CD4-positive, CD25-positive, alpha-beta regulatory T cell (primary cell): ENCODE results near the gene TFEB. TPM values are rescaled to one million over a fixed set of nuclear protein-coding genes. Genes with fewer than 3 reads are reported as not detected.

Source experiments
- ATAC-seq, 2 donors: fragments of 150-1000 bp; cut with Tn5 transposase; one replicate each; pipeline ENCODE4 v1.10.0; 2021; ENCODE audit warnings: low read depth in 2 of 2, moderate number of reproducible peaks in 2 of 2, moderate library complexity in 1 of 2
- DNase-seq, 3 donors: peaks; one replicate each; pipeline versions ENCODE4 v3.0.0 to v3.0.0-alpha.2; 2012 to 2022; ENCODE audit warnings: mixed read lengths in 1 of 3
- H3K27ac ChIP-seq: one replicate; pipeline ENCODE4 v1.7.0; 2013; ENCODE audit warnings: mild to moderate bottlenecking, low read length; ENCODE audit not compliant: insufficient read depth, poor library complexity, severe bottlenecking
- H3K27me3 ChIP-seq: one replicate; pipeline ENCODE4 v1.7.0; 2013; ENCODE audit warnings: low read length; ENCODE audit not compliant: control insufficient read depth, insufficient read depth
- H3K36me3 ChIP-seq: one replicate; pipeline ENCODE4 v1.7.0; 2013; ENCODE audit warnings: mild to moderate bottlenecking, low read length, moderate library complexity; ENCODE audit not compliant: control insufficient read depth, insufficient read depth
- H3K4me1 ChIP-seq: 2 replicates; pipeline ENCODE4 v1.7.0; 2013; ENCODE audit warnings: mild to moderate bottlenecking, low read length; ENCODE audit not compliant: insufficient read depth, control insufficient read depth, poor library complexity, severe bottlenecking
- H3K4me3 ChIP-seq: one replicate; pipeline ENCODE4 v1.7.0; 2013; ENCODE audit warnings: low read depth, mild to moderate bottlenecking, low read length, moderate library complexity
- H3K9me3 ChIP-seq, 2 experiments: 1 replicate in 1 of 2; 2 replicates in 1 of 2; pipeline ENCODE4 v1.7.0; 2013; ENCODE audit warnings: low read length in 2 of 2, mild to moderate bottlenecking in 1 of 2, moderate library complexity in 1 of 2; ENCODE audit not compliant: control insufficient read depth in 2 of 2
- H3K27ac Mint-ChIP-seq, 3 donors: one replicate each; pipeline ENCODE4 v1.8.0; 2020 to 2022; ENCODE audit warnings: mild to moderate bottlenecking in 3 of 3, mixed read lengths in 3 of 3, moderate library complexity in 2 of 3
- H3K27me3 Mint-ChIP-seq: one replicate; pipeline ENCODE4 v1.8.0; 2022; ENCODE audit warnings: mild to moderate bottlenecking, mixed read lengths
- H3K36me3 Mint-ChIP-seq: one replicate; pipeline ENCODE4 v1.8.0; 2020; ENCODE audit warnings: mixed read lengths
- H3K4me1 Mint-ChIP-seq, 4 donors: one replicate each; pipeline ENCODE4 v1.8.0; 2020 to 2022; ENCODE audit warnings: mixed read lengths in 4 of 4, mild to moderate bottlenecking in 1 of 4
- H3K4me3 Mint-ChIP-seq, 4 donors: one replicate each; pipeline ENCODE4 v1.8.0; 2020 to 2022; ENCODE audit warnings: mild to moderate bottlenecking in 4 of 4, mixed read lengths in 4 of 4, moderate library complexity in 3 of 4
- H3K9me3 Mint-ChIP-seq, 7 donors: one replicate each; pipeline ENCODE4 v1.8.0; 2020 to 2022; ENCODE audit warnings: mixed read lengths in 7 of 7, mild to moderate bottlenecking in 3 of 7, moderate library complexity in 2 of 7
- polyA plus RNA-seq, 4 donors: library from polyadenylated mRNA; unstranded; fragments of 300-500 nt; fragmentation: Illumina TruSeq; gene quantifications; one replicate each; pipeline ENCODE4 v1.2.3, GENCODE V29; 2021
- total RNA-seq: library from RNA; stranded (reverse); gene quantifications from one replicate; pipeline ENCODE4 v1.2.3, GENCODE V29; 2022

TFEB gene
- total and polyA plus RNA-seq, 5 donors from 2014 or later = 8.0 to 26.7 (median 9.4) TPM

DNA sequence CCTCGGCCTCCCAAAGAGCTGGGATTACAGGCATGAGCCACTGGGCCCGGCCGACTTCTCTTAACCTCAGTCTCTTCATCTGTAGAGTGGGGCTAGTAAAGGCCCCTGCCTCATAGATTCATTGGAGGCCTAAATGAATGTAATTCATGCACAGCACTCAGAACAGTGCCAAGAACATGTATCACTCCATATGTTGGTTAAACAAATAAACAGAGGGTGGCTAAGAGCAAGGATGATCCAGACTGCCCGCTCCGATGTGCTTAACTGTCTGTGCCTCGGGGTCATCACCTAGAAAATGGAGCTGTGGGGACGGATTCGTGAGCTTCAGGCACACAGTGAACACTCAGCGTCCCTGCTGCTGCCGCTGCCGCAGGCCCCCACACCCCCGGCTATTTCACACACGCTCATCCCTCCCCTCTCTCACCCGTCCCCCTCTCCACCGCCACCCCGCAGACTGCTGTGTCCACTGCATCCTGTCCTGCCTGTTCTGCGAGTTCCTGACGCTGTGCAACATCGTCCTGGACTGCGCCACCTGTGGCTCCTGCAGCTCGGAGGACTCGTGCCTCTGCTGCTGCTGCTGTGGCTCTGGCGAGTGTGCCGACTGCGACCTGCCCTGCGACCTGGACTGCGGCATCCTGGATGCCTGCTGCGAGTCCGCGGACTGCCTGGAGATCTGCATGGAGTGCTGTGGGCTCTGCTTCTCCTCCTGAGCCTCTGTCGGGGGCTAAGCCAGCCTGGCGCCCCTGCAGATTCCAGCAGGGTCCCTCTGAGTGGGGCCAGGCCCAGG, 82.3 kb downstream of the TFEB start:
- DNase-seq = no peak
- Mint-ChIP-seq H3K36me3 (no peaks in the 10 kb centered on the region), H3K4me1 (no peaks in the 10 kb centered on the region), H3K27ac (no peak overlapping the region), H3K27me3 (peaks cover 5% of the 10 kb centered on the region), H3K9me3 (peaks cover 0 to 2% (median 0%) of the 10 kb centered on the region in 7 donors), H3K4me3 (no peak overlapping the region)
- Histone ChIP-seq H3K9me3 (no peaks in the 10 kb centered on the region), H3K4me3 (no peak overlapping the region), H3K4me1 (no peaks in the 10 kb centered on the region), H3K27ac (no peak overlapping the region), H3K27me3 (no peaks in the 10 kb centered on the region), H3K36me3 (no peaks in the 10 kb centered on the region)
- no peak for ATAC-seq

DNA sequence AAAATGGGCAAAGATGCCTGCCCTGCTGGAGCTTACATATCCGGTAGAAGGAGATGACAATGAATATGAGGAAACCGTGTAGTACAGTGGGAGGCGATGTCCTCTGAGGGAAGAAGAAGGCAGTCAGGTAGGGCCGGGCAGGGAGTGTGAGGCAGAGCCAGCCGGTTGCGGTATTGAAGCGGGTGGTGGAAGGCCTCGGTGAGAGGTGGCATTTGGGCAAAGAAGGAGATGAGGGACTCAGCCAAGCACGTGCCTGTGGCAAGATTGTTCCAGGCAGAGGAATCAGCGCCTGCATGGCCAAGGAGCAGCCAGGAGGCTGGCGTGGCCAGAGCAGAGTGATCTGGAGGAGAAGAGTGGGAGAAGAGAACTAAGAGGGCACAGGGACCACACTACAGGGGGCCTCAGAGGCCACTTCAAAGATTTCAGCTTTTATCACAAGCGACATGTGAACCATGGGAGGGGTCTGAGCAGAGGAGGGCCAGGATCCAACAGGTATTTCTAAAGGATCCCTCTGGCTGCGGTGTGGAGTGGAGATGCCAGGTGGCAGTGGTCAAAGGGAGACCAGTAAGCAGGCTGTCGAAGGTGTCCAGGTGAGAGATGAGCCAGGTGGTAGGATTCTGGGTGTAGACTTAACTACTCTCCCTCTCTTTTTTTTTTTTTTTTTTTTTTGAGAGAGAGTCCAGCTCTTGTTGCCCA, 83.3 kb downstream of the TFEB start:
- H3K9me3 ChIP-seq = no peaks in the 10 kb centered on the region
- H3K27ac ChIP-seq = no peak overlapping the region
- no peaks in the 10 kb centered on the region for H3K36me3 ChIP-seq
- no peaks in the 10 kb centered on the region for H3K4me1 ChIP-seq
- H3K27me3 ChIP-seq = no peaks in the 10 kb centered on the region
- Mint-ChIP-seq H3K27ac (peak overlapping the region in 1 of 3 donors; percentile 3), H3K4me1 (no peaks in the 10 kb centered on the region), H3K9me3 (peaks cover 0 to 2% (median 0%) of the 10 kb centered on the region in 7 donors), H3K27me3 (peaks cover 5% of the 10 kb centered on the region), H3K4me3 (no peak overlapping the region), H3K36me3 (no peaks in the 10 kb centered on the region)
- no peak for ATAC-seq
- no peak overlapping the region for H3K4me3 ChIP-seq
- DNase-seq = no peak

DNA sequence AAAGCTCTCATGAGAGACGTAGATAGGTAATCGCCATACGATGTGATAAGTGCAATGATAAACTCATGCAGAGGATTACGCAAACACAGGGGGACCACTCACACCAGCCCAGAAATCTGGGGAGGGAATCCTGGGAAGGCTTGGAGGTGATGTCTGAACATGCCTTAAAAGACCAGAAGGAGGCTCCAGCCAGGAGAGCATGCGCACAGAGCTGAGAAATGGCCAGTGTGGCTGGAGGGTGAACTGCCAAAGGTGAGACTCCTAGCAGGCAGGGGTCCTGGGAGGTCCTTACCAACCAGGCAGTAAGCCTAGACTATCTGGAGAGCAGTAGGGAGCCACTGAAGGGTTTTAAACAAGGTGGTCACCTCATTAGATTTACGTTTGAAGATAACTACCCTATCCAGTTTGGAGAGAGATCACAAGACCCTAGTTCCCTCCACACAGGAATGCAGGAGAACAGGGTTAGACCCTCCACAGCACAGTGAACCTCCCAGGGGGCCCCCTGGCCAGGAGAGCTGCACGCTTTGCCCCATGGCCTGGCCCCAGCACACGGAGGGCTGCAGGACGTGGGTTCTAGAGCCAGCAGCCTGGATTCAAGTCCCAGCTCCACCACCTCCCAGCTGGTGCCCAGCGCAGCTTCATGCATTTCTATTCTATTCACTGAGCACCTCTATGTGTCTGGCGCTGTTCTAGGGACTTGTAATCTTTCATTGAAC, 84.0 kb downstream of the TFEB start:
- Histone ChIP-seq H3K27me3 (no peaks in the 10 kb centered on the region), H3K36me3 (no peaks in the 10 kb centered on the region), H3K4me3 (no peak overlapping the region), H3K9me3 (no peaks in the 10 kb centered on the region), H3K27ac (no peak overlapping the region), H3K4me1 (no peaks in the 10 kb centered on the region)
- Mint-ChIP-seq H3K9me3 (peaks cover 0 to 2% (median 0%) of the 10 kb centered on the region in 7 donors), H3K27me3 (peaks cover 5% of the 10 kb centered on the region), H3K36me3 (no peaks in the 10 kb centered on the region), H3K27ac (no peak overlapping the region), H3K4me3 (no peak overlapping the region), H3K4me1 (no peaks in the 10 kb centered on the region)
- DNase-seq (no peak), ATAC-seq (no peak)

DNA sequence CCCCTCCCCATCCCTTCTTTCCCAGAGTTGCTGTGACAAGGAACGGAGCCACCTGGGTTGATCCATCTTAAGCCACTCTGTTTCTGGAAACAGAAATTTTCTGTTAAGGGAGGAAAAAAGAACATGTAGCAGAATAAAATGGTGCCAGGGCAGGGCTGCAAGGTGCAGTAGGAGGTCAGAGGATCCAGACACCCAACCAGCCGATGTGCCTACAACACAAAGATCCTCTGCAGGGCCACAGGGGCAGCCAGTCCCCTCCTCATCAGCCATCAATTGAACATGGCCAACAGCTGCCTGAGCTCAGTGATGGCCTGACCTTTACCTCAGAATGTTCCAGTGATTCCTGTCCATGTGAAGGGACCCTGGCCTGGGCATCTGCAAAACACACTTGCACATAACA, 85.3 kb downstream of the TFEB start:
- H3K27ac ChIP-seq = no peak overlapping the region
- H3K36me3 ChIP-seq = no peaks in the 10 kb centered on the region
- Mint-ChIP-seq H3K4me3 (no peak overlapping the region), H3K9me3 (peaks cover 0 to 2% (median 0%) of the 10 kb centered on the region in 7 donors), H3K27me3 (peaks cover 5% of the 10 kb centered on the region), H3K27ac (no peak overlapping the region), H3K4me1 (no peaks in the 10 kb centered on the region), H3K36me3 (no peaks in the 10 kb centered on the region)
- H3K27me3 ChIP-seq = no peaks in the 10 kb centered on the region
- H3K4me3 ChIP-seq = no peak overlapping the region
- no peaks in the 10 kb centered on the region for H3K4me1 ChIP-seq
- no peak for ATAC-seq
- DNase-seq = no peak
- H3K9me3 ChIP-seq = no peaks in the 10 kb centered on the region

DNA sequence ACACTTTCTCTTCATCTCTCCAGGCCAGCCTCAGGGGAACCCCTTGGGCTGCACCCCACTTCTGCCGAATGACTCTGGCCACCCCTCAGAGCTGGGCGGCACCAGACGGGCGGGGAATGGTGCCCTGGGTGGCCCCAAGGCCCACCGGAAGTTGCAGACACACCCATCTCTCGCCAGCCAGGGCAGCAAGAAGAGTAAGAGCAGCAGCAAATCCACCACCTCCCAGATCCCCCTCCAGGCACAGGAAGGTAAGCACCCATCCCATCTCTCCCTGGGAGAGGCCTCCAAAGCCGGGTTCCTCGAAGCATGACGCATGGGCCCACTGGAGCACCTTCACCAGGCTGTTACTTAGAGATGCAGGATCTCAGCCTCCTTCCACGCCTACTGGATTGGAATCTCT, 85.8 kb downstream of the TFEB start:
- Mint-ChIP-seq H3K9me3 (peaks cover 0 to 2% (median 0%) of the 10 kb centered on the region in 7 donors), H3K4me3 (no peak overlapping the region), H3K4me1 (no peaks in the 10 kb centered on the region), H3K36me3 (no peaks in the 10 kb centered on the region), H3K27me3 (peaks cover 6% of the 10 kb centered on the region), H3K27ac (no peak overlapping the region)
- no peaks in the 10 kb centered on the region for H3K27me3 ChIP-seq
- ATAC-seq (no peak), DNase-seq (no peak)
- H3K36me3 ChIP-seq = no peaks in the 10 kb centered on the region
- H3K4me3 ChIP-seq = no peak overlapping the region
- no peaks in the 10 kb centered on the region for H3K9me3 ChIP-seq
- H3K27ac ChIP-seq = no peak overlapping the region
- H3K4me1 ChIP-seq = no peaks in the 10 kb centered on the region

DNA sequence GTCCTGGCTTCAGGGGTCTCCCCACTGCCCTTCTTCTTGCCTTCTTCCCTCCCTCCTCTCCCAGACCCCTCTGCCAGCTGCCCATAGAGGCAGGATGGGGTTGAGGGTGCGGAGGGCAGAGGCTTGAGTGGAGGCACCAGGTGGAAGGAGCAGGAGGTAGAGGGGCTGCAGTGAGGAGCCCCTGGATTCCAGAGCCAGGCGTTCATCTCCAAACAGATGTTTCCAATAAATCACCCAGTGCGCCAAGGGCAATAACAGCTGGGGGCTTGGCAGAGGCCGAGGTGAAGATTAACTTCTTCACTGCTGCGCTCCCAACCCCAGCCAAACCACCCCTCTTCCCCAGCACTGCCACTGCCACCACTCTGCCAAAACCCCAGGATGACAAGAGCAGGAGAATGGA, 86.5 kb downstream of the TFEB start:
- H3K4me1 Mint-ChIP-seq = no peaks in the 10 kb centered on the region
- peaks cover 6% of the 10 kb centered on the region for H3K27me3 Mint-ChIP-seq
- Histone ChIP-seq H3K9me3 (no peaks in the 10 kb centered on the region), H3K27ac (no peak overlapping the region), H3K4me3 (no peak overlapping the region), H3K27me3 (no peaks in the 10 kb centered on the region), H3K4me1 (no peaks in the 10 kb centered on the region), H3K36me3 (no peaks in the 10 kb centered on the region)
- DNase-seq (no peak), ATAC-seq (no peak)
- peaks cover 0 to 2% (median 0%) of the 10 kb centered on the region in 7 donors for H3K9me3 Mint-ChIP-seq
- H3K27ac Mint-ChIP-seq = no peak overlapping the region
- H3K4me3 Mint-ChIP-seq = no peak overlapping the region
- no peaks in the 10 kb centered on the region for H3K36me3 Mint-ChIP-seq

DNA sequence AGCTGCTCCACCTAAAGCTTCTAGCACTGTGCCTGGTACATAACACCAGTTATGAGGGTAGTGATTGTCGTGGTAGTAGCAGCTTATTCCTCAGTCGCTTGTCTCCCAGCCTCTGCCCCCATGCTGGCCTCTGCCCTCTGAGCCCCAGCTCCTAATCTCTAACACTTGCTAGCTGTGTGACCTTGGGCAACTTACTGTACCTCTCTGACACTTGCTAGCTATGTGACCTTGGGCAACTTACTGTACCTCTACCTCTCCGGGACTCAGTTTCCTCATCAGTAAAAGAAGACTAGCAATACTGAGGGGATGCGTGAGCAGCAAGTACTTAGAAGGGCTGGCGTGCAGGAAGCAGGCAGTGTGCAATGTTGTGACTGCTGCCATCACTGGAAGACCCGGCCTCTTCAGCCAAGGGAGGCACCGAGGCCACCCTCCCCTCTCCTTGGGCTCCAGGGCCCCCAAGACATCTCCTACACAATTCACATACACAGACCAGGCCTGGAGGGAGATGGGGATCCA, 87.3 kb downstream of the TFEB start:
- Histone ChIP-seq H3K9me3 (no peaks in the 10 kb centered on the region), H3K36me3 (no peaks in the 10 kb centered on the region), H3K4me3 (no peak overlapping the region), H3K27ac (no peak overlapping the region), H3K4me1 (no peaks in the 10 kb centered on the region), H3K27me3 (no peaks in the 10 kb centered on the region)
- Mint-ChIP-seq H3K9me3 (peaks cover 0 to 2% (median 0%) of the 10 kb centered on the region in 7 donors), H3K4me1 (no peaks in the 10 kb centered on the region), H3K27me3 (peaks cover 10% of the 10 kb centered on the region), H3K4me3 (no peak overlapping the region), H3K36me3 (no peaks in the 10 kb centered on the region), H3K27ac (no peak overlapping the region)
- DNase-seq = no peak
- no peak for ATAC-seq
